ENCODE measurements around the gene PPP1R37. TPM values are rescaled to one million over a fixed set of nuclear protein-coding genes. Genes with fewer than 3 reads are reported as not detected.
A peak's percentile ranks its signal among the peaks of the same experiment; 100 is the strongest.

PPP1R37 gene
- total and polyA plus RNA-seq, 2 of the 13 experiments (the other 11 are each of a cell fraction or from before 2014, with no cell fraction given), result 9.0 to 14.3 TPM

DNA sequence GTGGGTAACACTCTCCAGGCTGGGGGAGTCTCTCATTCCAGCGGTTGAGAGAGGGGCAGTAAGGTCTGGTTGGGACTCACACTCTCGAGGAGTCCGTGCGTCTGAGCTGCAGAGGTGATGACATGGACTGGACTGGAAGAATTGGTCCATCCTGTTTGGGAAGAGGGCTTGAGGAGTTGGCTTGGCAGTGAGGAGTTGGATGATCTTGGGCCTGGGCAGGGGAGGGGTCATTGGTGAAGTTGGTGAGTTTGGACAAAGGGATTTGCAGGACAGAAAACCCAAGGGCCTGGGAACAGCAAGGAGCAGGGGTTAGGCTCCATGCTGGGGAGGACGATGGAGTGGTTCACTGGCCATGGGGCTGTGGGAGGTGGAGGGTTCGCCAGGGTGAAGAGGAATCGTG, 3.7 kb downstream of the PPP1R37 start:
- Histone ChIP-seq H3K4me2 (ENCODE audit: low read depth, low read length) (peak overlapping the region; percentile 85), H3K27me3 (ENCODE audit: control insufficient read depth in 1 of 2, insufficient read depth in 2 of 2, low read length in 2 of 2) (no peaks in the 10 kb centered on the region; a peak in 1 of 5 replicates), H3K27ac (ENCODE audit: extremely low read length, insufficient read depth, low read length) (peak overlapping the region; percentile 74), H2AFZ (ENCODE audit: low read length) (no peak overlapping the region), H3K4me1 (ENCODE audit: insufficient read depth, low read length) (peaks cover 85% of the 10 kb centered on the region), H3K36me3 (replicated peaks in 1 of 2; ENCODE audit: control insufficient read depth in 1 of 2, insufficient read depth in 2 of 2, low read length in 2 of 2) (peaks cover 0 to 8% of the 10 kb centered on the region in 2 experiments; a peak in 3 of 5 replicates), H3K9me3 (ENCODE audit: low read length) (no peaks in the 10 kb centered on the region), H3K9ac (ENCODE audit: insufficient read depth, low read depth, low read length) (no peak overlapping the region), H4K20me1 (ENCODE audit: insufficient read depth, low read length) (peaks cover 7% of the 10 kb centered on the region), H3K79me2 (ENCODE audit: insufficient read depth, low read length) (peaks cover 85% of the 10 kb centered on the region), H3K4me3 (replicated peaks in 1 of 3; ENCODE audit: insufficient read depth in 1 of 3, low read depth in 2 of 3, low read length in 3 of 3) (peak overlapping the region in 1 of 3 experiments; percentile 58; a peak in 1 of 6 replicates)
- in situ Hi-C loops (cut with HindIII; ENCODE audit: extremely low pct_ligation_motif_present, low pct_unique_long_range_greater_than_20kb) (no loop called here), intact Hi-C loops (cut with micrococcal nuclease; ENCODE audit: unreplicated experiment) (no loop called here)
- ATAC-seq (no peak), FAIRE-seq (no peak), DNase-seq (ENCODE audit: low spot score) (no peak)
- CTCF ChIA-PET (ENCODE audit: low intra/inter-chr PET ratio, low total read pairs), result no interaction called here
- WGBS (ENCODE audit: low lambda C conversion rate), result 90% methylated on average over 7 of the region's 7 CpGs
- no peak for TF ChIP-seq JUN (CRISPR knock-in tag; IDR thresholded peaks at IDR 0.05)
- TF ChIP-seq ATRX (CRISPR knock-in tag; IDR thresholded peaks at IDR 0.05; ENCODE audit: borderline replicate concordance), result no peak
- TF ChIP-seq, protein P1, sequence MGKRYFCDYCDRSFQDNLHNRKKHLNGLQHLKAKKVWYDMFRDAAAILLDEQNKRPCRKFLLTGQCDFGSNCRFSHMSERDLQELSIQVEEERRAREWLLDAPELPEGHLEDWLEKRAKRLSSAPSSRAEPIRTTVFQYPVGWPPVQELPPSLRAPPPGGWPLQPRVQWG (CRISPR knock-in tag; IDR thresholded peaks at IDR 0.05; ENCODE audit: borderline replicate concordance, low read depth), result no peak
- peak; percentile 21; the same call in 1 of the 2 replicates for TF ChIP-seq ZNF263 (CRISPR knock-in tag; IDR thresholded peaks at IDR 0.05)
- POLR2A ChIA-PET, result interaction anchor here (1.9 to 2.8 kb wide), 2 partner anchors 17 to 51 kb away, joined by 4 to 13 read pairs; partner anchors contain the start of gene GEMIN7
- BruUV-seq (replicated peaks), result no TSS peak

DNA sequence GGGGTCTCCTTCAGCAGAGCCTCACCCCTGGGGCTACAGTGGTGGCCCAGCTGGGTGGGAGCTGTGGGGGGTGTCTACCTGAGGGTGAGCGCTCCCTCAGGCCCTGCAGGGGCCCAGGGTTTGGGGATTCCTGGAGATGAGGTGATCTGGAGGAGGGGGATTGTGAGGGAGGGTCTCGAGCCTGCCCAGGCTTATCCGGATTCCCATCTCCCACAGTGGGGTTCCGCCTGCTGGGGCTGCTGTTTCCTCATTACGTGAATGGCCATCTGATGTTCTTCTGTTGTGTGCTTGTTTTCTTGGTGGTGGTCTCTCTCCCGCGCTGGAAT, 4.4 kb downstream of the PPP1R37 start:
- peaks cover 88% of the 10 kb centered on the region for H3K4me1 ChIP-seq (ENCODE audit: insufficient read depth, low read length)
- CTCF ChIA-PET (ENCODE audit: low intra/inter-chr PET ratio, low total read pairs), result no interaction called here
- POLR2A ChIA-PET, result interaction anchor here (0.8 to 3.2 kb wide), 8 partner anchors 16 to 143 kb away, joined by 3 to 13 read pairs (median 5); partner anchors contain the start of genes BLOC1S3, CLASRP, CLPTM1 and GEMIN7
- peaks cover 0 to 5% of the 10 kb centered on the region in 2 experiments; a peak in 2 of 5 replicates for H3K36me3 ChIP-seq (replicated peaks in 1 of 2; ENCODE audit: control insufficient read depth in 1 of 2, insufficient read depth in 2 of 2, low read length in 2 of 2)
- ATAC-seq, result no peak
- H3K4me2 ChIP-seq (ENCODE audit: low read depth, low read length), result peak overlapping the region; percentile 85
- H3K27ac ChIP-seq (ENCODE audit: extremely low read length, insufficient read depth, low read length), result peak overlapping the region; percentile 74
- no peak for DNase-seq (ENCODE audit: low spot score)
- no peaks in the 10 kb centered on the region; a peak in 1 of 5 replicates for H3K27me3 ChIP-seq (ENCODE audit: control insufficient read depth in 1 of 2, insufficient read depth in 2 of 2, low read length in 2 of 2)
- intact Hi-C loops (cut with micrococcal nuclease; ENCODE audit: unreplicated experiment) (no loop called here), in situ Hi-C loops (cut with HindIII; ENCODE audit: extremely low pct_ligation_motif_present, low pct_unique_long_range_greater_than_20kb) (no loop called here)
- peaks cover 93% of the 10 kb centered on the region for H3K79me2 ChIP-seq (ENCODE audit: insufficient read depth, low read length)
- H2AFZ ChIP-seq (ENCODE audit: low read length), result no peak overlapping the region
- WGBS (ENCODE audit: low lambda C conversion rate), result 32% methylated on average over 6 of the region's 7 CpGs
- peaks cover 8% of the 10 kb centered on the region for H4K20me1 ChIP-seq (ENCODE audit: insufficient read depth, low read length)
- H3K9me3 ChIP-seq (ENCODE audit: low read length), result no peaks in the 10 kb centered on the region
- BruUV-seq (replicated peaks), result no TSS peak
- peak overlapping the region; percentile 69 for H3K9ac ChIP-seq (ENCODE audit: insufficient read depth, low read depth, low read length)
- H3K4me3 ChIP-seq (replicated peaks in 1 of 3; ENCODE audit: insufficient read depth in 1 of 3, low read depth in 2 of 3, low read length in 3 of 3), result peak overlapping the region in 1 of 3 experiments; percentile 58; a peak in 3 of 6 replicates
- no peak for FAIRE-seq
- TF ChIP-seq HOXA3 (CRISPR knock-in tag; IDR thresholded peaks at IDR 0.05) (no peak), CHCHD3 (CRISPR knock-in tag; IDR thresholded peaks at IDR 0.05) (no peak), ZNF441 (CRISPR knock-in tag; IDR thresholded peaks at IDR 0.05; ENCODE audit: borderline replicate concordance) (no peak), ZNF44 (CRISPR knock-in tag; IDR thresholded peaks at IDR 0.05) (no peak), ZNF136 (CRISPR knock-in tag; IDR thresholded peaks at IDR 0.05; ENCODE audit: low read depth) (no peak), CBX2 (IDR thresholded peaks at IDR 0.05; ENCODE audit: low read depth, low read length) (no peak), CBX2 (CRISPR knock-in tag; IDR thresholded peaks at IDR 0.05; ENCODE audit: low read depth) (no peak), ZC3H13 (CRISPR knock-in tag; IDR thresholded peaks at IDR 0.05) (no peak)
- TF ChIP-seq, protein P2, sequence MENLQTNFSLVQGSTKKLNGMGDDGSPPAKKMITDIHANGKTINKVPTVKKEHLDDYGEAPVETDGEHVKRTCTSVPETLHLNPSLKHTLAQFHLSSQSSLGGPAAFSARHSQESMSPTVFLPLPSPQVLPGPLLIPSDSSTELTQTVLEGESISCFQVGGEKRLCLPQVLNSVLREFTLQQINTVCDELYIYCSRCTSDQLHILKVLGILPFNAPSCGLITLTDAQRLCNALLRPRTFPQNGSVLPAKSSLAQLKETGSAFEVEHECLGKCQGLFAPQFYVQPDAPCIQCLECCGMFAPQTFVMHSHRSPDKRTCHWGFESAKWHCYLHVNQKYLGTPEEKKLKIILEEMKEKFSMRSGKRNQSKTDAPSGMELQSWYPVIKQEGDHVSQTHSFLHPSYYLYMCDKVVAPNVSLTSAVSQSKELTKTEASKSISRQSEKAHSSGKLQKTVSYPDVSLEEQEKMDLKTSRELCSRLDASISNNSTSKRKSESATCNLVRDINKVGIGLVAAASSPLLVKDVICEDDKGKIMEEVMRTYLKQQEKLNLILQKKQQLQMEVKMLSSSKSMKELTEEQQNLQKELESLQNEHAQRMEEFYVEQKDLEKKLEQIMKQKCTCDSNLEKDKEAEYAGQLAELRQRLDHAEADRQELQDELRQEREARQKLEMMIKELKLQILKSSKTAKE (CRISPR knock-in tag; IDR thresholded peaks at IDR 0.05; ENCODE audit: borderline replicate concordance), result no peak; the same call in 1 of the 2 replicates
- TF ChIP-seq, protein P3, sequence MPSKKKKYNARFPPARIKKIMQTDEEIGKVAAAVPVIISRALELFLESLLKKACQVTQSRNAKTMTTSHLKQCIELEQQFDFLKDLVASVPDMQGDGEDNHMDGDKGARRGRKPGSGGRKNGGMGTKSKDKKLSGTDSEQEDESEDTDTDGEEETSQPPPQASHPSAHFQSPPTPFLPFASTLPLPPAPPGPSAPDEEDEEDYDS (CRISPR knock-in tag; IDR thresholded peaks at IDR 0.05), result no peak

Measured in HepG2 (cell line).